MM.1S (cell line): Measurements from ENCODE around the gene COPRS.
A peak's percentile ranks its signal among the peaks of the same experiment; 100 is the strongest.

Experiments used
- DNase-seq: peaks from one replicate; pipeline ENCODE4 v3.0.0-alpha.2; 2015
- H2AFZ ChIP-seq: fragments of 300-600 bp; sonication (generic); 2 replicates; pipeline ENCODE4 v1.6.0; 2016; ENCODE audit warnings: antibody characterized with exemption, low read length
- H3F3A ChIP-seq: fragments of 300-600 bp; sonication (generic); 2 replicates; pipeline ENCODE4 v1.6.1; 2016; ENCODE audit warnings: mild to moderate bottlenecking, antibody characterized with exemption, low read length, moderate library complexity, mixed read lengths; ENCODE audit not compliant: insufficient read depth
- H3K27ac ChIP-seq: fragments of 300-600 bp; sonication (generic); 2 replicates; pipeline ENCODE4 v1.5.1; 2016; ENCODE audit warnings: mild to moderate bottlenecking, low read length
- H3K27me3 ChIP-seq: fragments of 300-600 bp; sonication (generic); replicated peaks from 2 replicates; pipeline ENCODE4 v1.6.0; 2016; ENCODE audit warnings: low read length; ENCODE audit not compliant: insufficient read depth
- H3K36me3 ChIP-seq: fragments of 300-600 bp; sonication (generic); replicated peaks from 2 replicates; pipeline ENCODE4 v1.6.1; 2016; ENCODE audit warnings: mild to moderate bottlenecking, low read length, mixed read lengths; ENCODE audit not compliant: insufficient read depth
- H3K4me1 ChIP-seq: fragments of 300-600 bp; sonication (generic); 2 replicates; pipeline ENCODE4 v1.6.1; 2016; ENCODE audit warnings: low read length, mixed read lengths
- H3K4me2 ChIP-seq: fragments of 300-600 bp; sonication (generic); 2 replicates; pipeline ENCODE4 v1.6.0; 2016; ENCODE audit warnings: low read depth, low read length
- H3K4me3 ChIP-seq: fragments of 300-600 bp; sonication (generic); 2 replicates; pipeline ENCODE4 v1.5.1; 2016; ENCODE audit warnings: low read length, mixed read lengths
- H3K79me2 ChIP-seq: fragments of 300-600 bp; sonication (generic); 2 replicates; pipeline ENCODE4 v1.6.1; 2016; ENCODE audit warnings: mixed run types, low read length, mixed read lengths
- H3K9ac ChIP-seq: fragments of 300-600 bp; sonication (generic); 2 replicates; pipeline ENCODE4 v1.6.1; 2016; ENCODE audit warnings: low read length, mixed read lengths
- H3K9me2 ChIP-seq: fragments of 300-600 bp; sonication (generic); replicated peaks from 2 replicates; pipeline ENCODE4 v1.6.1; 2016; ENCODE audit warnings: mild to moderate bottlenecking, low read length, mixed read lengths; ENCODE audit not compliant: insufficient read depth
- H3K9me3 ChIP-seq: fragments of 300-600 bp; sonication (generic); replicated peaks from 2 replicates; pipeline ENCODE4 v1.6.1; 2016; ENCODE audit warnings: mild to moderate bottlenecking, low read length, mixed read lengths; ENCODE audit not compliant: insufficient read depth
- H4K20me1 ChIP-seq: fragments of 300-600 bp; sonication (generic); 2 replicates; pipeline ENCODE4 v1.6.1; 2016; ENCODE audit warnings: mild to moderate bottlenecking, low read length, moderate library complexity, mixed read lengths; ENCODE audit not compliant: insufficient read depth
- EZH2 ChIP-seq: fragments of 300-600 bp; sonication (generic); optimal IDR thresholded peaks from 2 replicates; pipeline ENCODE3; 2017; ENCODE audit warnings: low read depth, mild to moderate bottlenecking, antibody characterized with exemption, low read length, mixed read lengths
- EZH2phosphoT487 ChIP-seq: fragments of 300-600 bp; sonication (generic); IDR thresholded peaks from 2 replicates; pipeline ENCODE4 v1.6.1; 2018; ENCODE audit warnings: antibody characterized with exemption, low read length
- TF ChIP-seq, protein P1 (sequence below): fragments of 300-600 bp; sonication (generic); IDR thresholded peaks from 2 replicates; pipeline ENCODE4 v1.5.1; 2016; ENCODE audit warnings: antibody characterized with exemption, low read length, mixed read lengths

The COPRS gene

DNA sequence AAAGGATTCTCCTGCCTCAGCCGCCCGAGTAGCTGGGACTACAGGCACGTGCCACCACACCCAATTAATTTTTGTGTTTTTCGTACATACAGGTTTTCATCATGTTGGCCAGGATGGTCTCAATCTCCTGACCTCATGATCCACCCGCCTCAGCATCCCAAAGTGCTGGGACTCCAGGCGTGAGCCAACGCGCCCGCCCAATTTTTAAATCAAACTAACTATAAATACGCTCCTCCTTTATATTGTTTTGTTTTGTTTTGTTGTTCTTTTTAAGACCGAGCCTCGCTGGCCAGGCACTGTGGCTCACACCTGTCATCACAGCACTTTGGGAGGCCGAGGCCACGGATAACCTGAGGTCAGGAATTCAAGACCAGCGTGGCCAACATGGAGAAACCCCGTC lies 44.4 kb upstream of the COPRS start:
- no peaks in the 10 kb centered on the region for H3K9me3 ChIP-seq
- no peak for DNase-seq
- no peak overlapping the region for H2AFZ ChIP-seq
- H3K4me3 ChIP-seq = no peak overlapping the region
- H3F3A ChIP-seq = peaks cover 12% of the 10 kb centered on the region
- H3K27ac ChIP-seq = no peak overlapping the region
- TF ChIP-seq EZH2 (no peak), EZH2phosphoT487 (no peak)
- TF ChIP-seq, protein P1, sequence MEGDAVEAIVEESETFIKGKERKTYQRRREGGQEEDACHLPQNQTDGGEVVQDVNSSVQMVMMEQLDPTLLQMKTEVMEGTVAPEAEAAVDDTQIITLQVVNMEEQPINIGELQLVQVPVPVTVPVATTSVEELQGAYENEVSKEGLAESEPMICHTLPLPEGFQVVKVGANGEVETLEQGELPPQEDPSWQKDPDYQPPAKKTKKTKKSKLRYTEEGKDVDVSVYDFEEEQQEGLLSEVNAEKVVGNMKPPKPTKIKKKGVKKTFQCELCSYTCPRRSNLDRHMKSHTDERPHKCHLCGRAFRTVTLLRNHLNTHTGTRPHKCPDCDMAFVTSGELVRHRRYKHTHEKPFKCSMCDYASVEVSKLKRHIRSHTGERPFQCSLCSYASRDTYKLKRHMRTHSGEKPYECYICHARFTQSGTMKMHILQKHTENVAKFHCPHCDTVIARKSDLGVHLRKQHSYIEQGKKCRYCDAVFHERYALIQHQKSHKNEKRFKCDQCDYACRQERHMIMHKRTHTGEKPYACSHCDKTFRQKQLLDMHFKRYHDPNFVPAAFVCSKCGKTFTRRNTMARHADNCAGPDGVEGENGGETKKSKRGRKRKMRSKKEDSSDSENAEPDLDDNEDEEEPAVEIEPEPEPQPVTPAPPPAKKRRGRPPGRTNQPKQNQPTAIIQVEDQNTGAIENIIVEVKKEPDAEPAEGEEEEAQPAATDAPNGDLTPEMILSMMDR = no peak
- no peaks in the 10 kb centered on the region for H3K4me1 ChIP-seq
- H3K79me2 ChIP-seq = peaks cover 31% of the 10 kb centered on the region
- H4K20me1 ChIP-seq = no peaks in the 10 kb centered on the region
- H3K36me3 ChIP-seq = no peaks in the 10 kb centered on the region; the same call in 1 of the 2 replicates
- no peak overlapping the region for H3K4me2 ChIP-seq
- H3K27me3 ChIP-seq = no peaks in the 10 kb centered on the region; the same call in 1 of the 2 replicates
- H3K9ac ChIP-seq = no peak overlapping the region
- H3K9me2 ChIP-seq = no peaks in the 10 kb centered on the region

GRCh38 chr17:31902693-31903092 lies 43.6 kb upstream of the COPRS start:
- H2AFZ ChIP-seq = peak overlapping the region; percentile 18; the same call in 1 of the 2 replicates
- peak overlapping the region; percentile 5; the same call in 1 of the 2 replicates for H3K4me2 ChIP-seq
- H3K4me3 ChIP-seq = no peak overlapping the region
- peaks cover 12% of the 10 kb centered on the region for H3F3A ChIP-seq
- H4K20me1 ChIP-seq = no peaks in the 10 kb centered on the region
- peak overlapping the region; percentile 6; the same call in 1 of the 2 replicates for H3K27ac ChIP-seq
- H3K9me3 ChIP-seq = no peaks in the 10 kb centered on the region
- no peaks in the 10 kb centered on the region; the same call in 1 of the 2 replicates for H3K27me3 ChIP-seq
- H3K9me2 ChIP-seq = no peaks in the 10 kb centered on the region
- DNase-seq = peak; percentile 24
- H3K79me2 ChIP-seq = peaks cover 37% of the 10 kb centered on the region
- H3K36me3 ChIP-seq = no peaks in the 10 kb centered on the region; the same call in 1 of the 2 replicates
- H3K9ac ChIP-seq = no peak overlapping the region
- TF ChIP-seq, protein P1 = no peak
- TF ChIP-seq EZH2 = no peak
- no peak for TF ChIP-seq EZH2phosphoT487
- no peaks in the 10 kb centered on the region for H3K4me1 ChIP-seq

GRCh38 chr17:31900877-31901276 lies 41.8 kb upstream of the COPRS start:
- H3F3A ChIP-seq = peaks cover 12% of the 10 kb centered on the region
- H3K9me3 ChIP-seq = no peaks in the 10 kb centered on the region
- H3K4me1 ChIP-seq = no peaks in the 10 kb centered on the region
- H3K9ac ChIP-seq = peak overlapping the region; percentile 70
- TF ChIP-seq EZH2phosphoT487 = no peak
- peak overlapping the region; percentile 81 for H3K4me3 ChIP-seq
- no peaks in the 10 kb centered on the region for H3K9me2 ChIP-seq
- H3K27ac ChIP-seq = peak overlapping the region; percentile 50; the same call in 1 of the 2 replicates
- no peaks in the 10 kb centered on the region for H4K20me1 ChIP-seq
- peak overlapping the region; percentile 65 for H2AFZ ChIP-seq
- peak overlapping the region; percentile 64 for H3K4me2 ChIP-seq
- peak; percentile 14 for DNase-seq
- H3K36me3 ChIP-seq = no peaks in the 10 kb centered on the region; the same call in 1 of the 2 replicates
- H3K79me2 ChIP-seq = peaks cover 48% of the 10 kb centered on the region
- no peaks in the 10 kb centered on the region for H3K27me3 ChIP-seq

DNA sequence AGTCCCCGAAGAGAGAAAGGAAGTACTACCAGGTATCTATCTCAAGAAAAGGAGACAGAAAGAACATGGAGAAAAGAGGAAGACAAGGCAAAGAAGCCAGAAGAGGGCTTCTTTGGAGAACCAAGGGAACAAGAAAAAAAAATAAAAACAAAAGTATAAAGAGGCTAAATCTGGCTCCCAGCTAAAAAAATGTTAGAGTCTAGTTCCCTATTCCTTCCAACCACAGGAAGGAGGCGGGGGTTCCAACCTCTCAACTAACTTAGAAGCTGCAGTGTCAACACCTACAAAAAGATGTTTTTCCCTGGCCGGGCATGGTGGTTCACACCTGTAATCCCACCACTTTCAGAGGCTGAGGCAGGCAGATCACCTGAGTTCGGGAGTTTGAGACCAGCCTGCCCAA lies 29.1 kb upstream of the COPRS start:
- TF ChIP-seq, protein P1 = no peak
- TF ChIP-seq EZH2 = no peak
- TF ChIP-seq EZH2phosphoT487 = no peak
- no peak overlapping the region for H3K4me2 ChIP-seq
- H3F3A ChIP-seq = no peaks in the 10 kb centered on the region
- no peaks in the 10 kb centered on the region for H4K20me1 ChIP-seq
- H3K9me3 ChIP-seq = no peaks in the 10 kb centered on the region
- no peak overlapping the region for H2AFZ ChIP-seq
- no peaks in the 10 kb centered on the region for H3K9me2 ChIP-seq
- H3K36me3 ChIP-seq = peaks cover 5% of the 10 kb centered on the region; the same call in 1 of the 2 replicates
- H3K4me3 ChIP-seq = no peak overlapping the region
- no peak for DNase-seq
- no peaks in the 10 kb centered on the region; the same call in none of the 2 replicates for H3K79me2 ChIP-seq
- no peaks in the 10 kb centered on the region for H3K27me3 ChIP-seq
- no peak overlapping the region for H3K9ac ChIP-seq
- H3K27ac ChIP-seq = no peak overlapping the region
- no peaks in the 10 kb centered on the region for H3K4me1 ChIP-seq
